ENCODE measurements around the gene SYCE3.

GRCh38 chr22:50577697-50577986 lies 14.9 kb upstream of the SYCE3 start:
- TF ChIP-seq CTCF (conservative IDR thresholded peaks at IDR 0.05 in 1 of 2, IDR thresholded peaks at IDR 0.05 in 1 of 2; ENCODE audit: extremely low read depth in 1 of 2, insufficient read depth in 1 of 2, low read depth in 1 of 2, low read length in 2 of 2) = no peak
- no peak for TF ChIP-seq EZH2 (IDR thresholded peaks at IDR 0.05; ENCODE audit: borderline replicate concordance, low read length)

Data from mammary epithelial cell (primary cell).